Astrocyte of the spinal cord (primary cell): ENCODE data around the gene ZNF688.

Experiments used
- DNase-seq: peaks from one replicate; pipeline ENCODE4 v3.0.0; 2011; ENCODE audit warnings: low read depth, low spot score
- H3K4me3 ChIP-seq: 2 replicates; pipeline ENCODE4 v1.5.1; 2011; ENCODE audit warnings: low read depth, mild to moderate bottlenecking, low read length, moderate library complexity
- CTCF ChIP-seq: IDR thresholded peaks from 2 replicates; pipeline ENCODE4 v1.5.1; 2012; ENCODE audit warnings: low read depth, mild to moderate bottlenecking, low read length, inconsistent platforms
- in situ Hi-C: cut with HindIII; loops from 2 replicates; pipeline ENCODE4 v1.10.0; 2017; ENCODE audit warnings: low sequenced_read_pairs

The ZNF688 gene

GRCh38 chr16:30569746-30570635 is 1.5 kb downstream of the ZNF688 start:
- H3K4me3 ChIP-seq: no peak overlapping the region
- TF ChIP-seq CTCF: no peak
- DNase-seq: no peak
- in situ Hi-C loops: no loop called here

GRCh38 chr16:30569281-30569680 is 2.2 kb downstream of the ZNF688 start:
- no peak overlapping the region for H3K4me3 ChIP-seq
- in situ Hi-C loops: no loop called here
- TF ChIP-seq CTCF: no peak
- DNase-seq: no peak

- no peak overlapping the region for H3K4me3 ChIP-seq
- TF ChIP-seq CTCF: no peak
- DNase-seq: peak; percentile 38
- in situ Hi-C loops: no loop called here
Measured at GRCh38 chr16:30567991-30568638, 3.4 kb downstream of the ZNF688 start.

- in situ Hi-C loops: no loop called here
- TF ChIP-seq CTCF: no peak
- no peak overlapping the region for H3K4me3 ChIP-seq
- no peak for DNase-seq
Measured at GRCh38 chr16:30567160-30567990, 4.1 kb downstream of the ZNF688 start.

- no peak overlapping the region for H3K4me3 ChIP-seq
- DNase-seq: no peak
- in situ Hi-C loops: no loop called here
- no peak for TF ChIP-seq CTCF
Measured at GRCh38 chr16:30566531-30566930, 5.0 kb downstream of the ZNF688 start.

- H3K4me3 ChIP-seq: no peak overlapping the region
- no peak for DNase-seq
- no peak for TF ChIP-seq CTCF
- in situ Hi-C loops: no loop called here
Measured at GRCh38 chr16:30565984-30566383, 5.5 kb downstream of the ZNF688 start.
